Naive B cell (primary cell): ENCODE results near the gene ARHGEF39. TPM values are rescaled to one million over a fixed set of nuclear protein-coding genes. Genes with fewer than 3 reads are reported as not detected.

Source experiments
- ATAC-seq, 2 donors: fragments of 150-1000 bp; cut with Tn5 transposase; 2 replicates each; pipeline ENCODE4 v1.10.0; 2021; ENCODE audit warnings: low read depth in 2 of 2, mild to moderate bottlenecking in 2 of 2, moderate library complexity in 2 of 2
- DNase-seq: peaks from one replicate; pipeline ENCODE4 v3.0.0; 2022
- H3K27ac Mint-ChIP-seq, 6 donors: one replicate each; pipeline ENCODE4 v1.8.0; 2020 to 2022; ENCODE audit warnings: mild to moderate bottlenecking in 6 of 6, mixed read lengths in 6 of 6, moderate library complexity in 5 of 6, inconsistent platforms in 2 of 6
- H3K27me3 Mint-ChIP-seq, 3 donors: one replicate each; pipeline ENCODE4 v1.8.0; 2021 to 2022; ENCODE audit warnings: mixed read lengths in 3 of 3, mild to moderate bottlenecking in 1 of 3
- H3K36me3 Mint-ChIP-seq, 2 donors: one replicate each; pipeline ENCODE4 v1.8.0; 2020 to 2022; ENCODE audit warnings: mixed read lengths in 2 of 2, inconsistent platforms in 1 of 2, mild to moderate bottlenecking in 1 of 2
- H3K4me1 Mint-ChIP-seq, 3 donors: one replicate each; pipeline ENCODE4 v1.8.0; 2020 to 2022; ENCODE audit warnings: mixed read lengths in 3 of 3, inconsistent platforms in 1 of 3, mild to moderate bottlenecking in 1 of 3, moderate library complexity in 1 of 3
- H3K4me3 Mint-ChIP-seq, 8 donors: one replicate each; pipeline ENCODE4 v1.8.0; 2020 to 2022; ENCODE audit warnings: mild to moderate bottlenecking in 8 of 8, mixed read lengths in 8 of 8, moderate library complexity in 8 of 8, inconsistent platforms in 2 of 8
- H3K9me3 Mint-ChIP-seq, 7 donors: one replicate each; pipeline ENCODE4 v1.8.0; 2020 to 2022; ENCODE audit warnings: mixed read lengths in 7 of 7, mild to moderate bottlenecking in 5 of 7, inconsistent platforms in 2 of 7, moderate library complexity in 1 of 7
- polyA plus RNA-seq, 6 donors: library from polyadenylated mRNA; unstranded; fragments of 300-500 nt; fragmentation: Illumina TruSeq; gene quantifications; one replicate each; pipeline ENCODE4 v1.2.3, GENCODE V29; 2021; ENCODE audit warnings: low read depth in 6 of 6

Gene ARHGEF39
- polyA plus RNA-seq, 6 donors from 2014 or later: 0.90 to 4.0 (median 2.4) TPM

DNA sequence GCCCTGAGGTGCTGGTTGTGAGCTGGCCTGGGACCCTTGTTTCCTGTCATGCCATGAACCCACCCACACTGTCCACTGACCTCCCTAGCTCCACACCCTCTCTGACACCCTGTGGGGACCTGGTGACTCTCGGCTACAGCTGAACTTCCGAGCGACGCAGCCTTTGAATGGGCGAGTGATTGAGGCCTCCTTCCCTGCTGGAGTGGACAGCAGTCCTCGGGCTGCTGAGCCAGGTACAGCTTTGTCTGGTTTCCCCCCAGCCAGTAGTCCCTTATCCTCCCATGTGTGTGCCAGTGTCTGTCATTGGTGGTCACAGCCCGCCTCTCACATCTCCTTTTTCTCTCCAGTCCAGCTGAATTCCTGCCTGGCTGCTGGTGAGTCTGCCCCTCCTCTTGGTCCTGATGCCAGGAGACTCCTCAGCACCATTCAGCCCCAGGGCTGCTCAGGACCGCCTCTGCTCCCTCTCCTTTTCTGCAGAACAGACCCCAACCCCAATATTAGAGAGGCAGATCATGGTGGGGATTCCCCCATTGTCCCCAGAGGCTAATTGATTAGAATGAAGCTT, 14.9 kb upstream of the ARHGEF39 start:
- DNase-seq (no peak), ATAC-seq (no peak)
- Mint-ChIP-seq H3K27ac (no peak overlapping the region), H3K9me3 (no peaks in the 10 kb centered on the region), H3K27me3 (peaks cover 3 to 9% (median 6%) of the 10 kb centered on the region in 3 donors), H3K4me3 (peak overlapping the region in 1 of 8 donors; percentile 56), H3K36me3 (no peaks in the 10 kb centered on the region), H3K4me1 (peaks cover 24 to 30% (median 25%) of the 10 kb centered on the region in 3 donors)

DNA sequence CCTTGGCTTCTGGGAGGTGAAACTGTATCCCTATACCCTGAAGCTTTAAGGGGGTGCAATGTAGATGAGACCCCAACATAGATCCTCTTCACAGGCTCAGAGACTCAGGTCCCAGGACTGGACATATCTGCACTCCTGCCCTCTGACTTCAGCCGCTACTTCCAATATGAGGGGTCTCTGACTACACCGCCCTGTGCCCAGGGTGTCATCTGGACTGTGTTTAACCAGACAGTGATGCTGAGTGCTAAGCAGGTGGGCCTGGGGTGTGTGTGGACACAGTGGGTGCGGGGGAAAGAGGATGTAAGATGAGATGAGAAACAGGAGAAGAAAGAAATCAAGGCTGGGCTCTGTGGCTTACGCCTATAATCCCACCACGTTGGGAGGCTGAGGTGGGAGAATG, 14.1 kb upstream of the ARHGEF39 start:
- peak overlapping the region in 1 of 6 donors; percentile 70 for H3K27ac Mint-ChIP-seq
- H3K36me3 Mint-ChIP-seq: no peaks in the 10 kb centered on the region
- H3K4me1 Mint-ChIP-seq: peaks cover 30 to 34% (median 32%) of the 10 kb centered on the region in 3 donors
- ATAC-seq (no peak), DNase-seq (no peak)
- H3K4me3 Mint-ChIP-seq: peak overlapping the region in 1 of 8 donors; percentile 25
- no peaks in the 10 kb centered on the region for H3K9me3 Mint-ChIP-seq
- H3K27me3 Mint-ChIP-seq: peaks cover 3 to 16% (median 13%) of the 10 kb centered on the region in 3 donors

DNA sequence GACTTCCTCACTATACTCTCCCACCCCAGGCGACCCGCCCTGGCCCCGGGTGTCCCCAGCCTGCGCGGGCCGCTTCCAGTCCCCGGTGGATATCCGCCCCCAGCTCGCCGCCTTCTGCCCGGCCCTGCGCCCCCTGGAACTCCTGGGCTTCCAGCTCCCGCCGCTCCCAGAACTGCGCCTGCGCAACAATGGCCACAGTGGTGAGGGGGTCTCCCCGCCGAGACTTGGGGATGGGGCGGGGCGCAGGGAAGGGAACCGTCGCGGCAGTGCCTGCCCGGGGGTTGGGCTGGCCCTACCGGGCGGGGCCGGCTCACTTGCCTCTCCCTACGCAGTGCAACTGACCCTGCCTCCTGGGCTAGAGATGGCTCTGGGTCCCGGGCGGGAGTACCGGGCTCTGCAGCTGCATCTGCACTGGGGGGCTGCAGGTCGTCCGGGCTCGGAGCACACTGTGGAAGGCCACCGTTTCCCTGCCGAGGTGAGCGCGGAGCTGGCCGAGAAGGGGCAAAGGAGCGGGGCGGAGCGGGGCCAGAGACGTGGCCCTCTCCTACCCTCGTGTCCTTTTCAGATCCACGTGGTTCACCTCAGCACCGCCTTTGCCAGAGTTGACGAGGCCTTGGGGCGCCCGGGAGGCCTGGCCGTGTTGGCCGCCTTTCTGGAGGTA, 10.9 kb upstream of the ARHGEF39 start:
- DNase-seq: no peak
- peaks cover 0 to 18% (median 13%) of the 10 kb centered on the region in 3 donors for H3K27me3 Mint-ChIP-seq
- peaks cover 23 to 33% (median 26%) of the 10 kb centered on the region in 3 donors for H3K4me1 Mint-ChIP-seq
- H3K36me3 Mint-ChIP-seq: no peaks in the 10 kb centered on the region
- ATAC-seq: peak; percentile 64 to 72
- H3K4me3 Mint-ChIP-seq: peak overlapping the region; percentile 80 to 91 (median 86)
- no peaks in the 10 kb centered on the region for H3K9me3 Mint-ChIP-seq
- peak overlapping the region in 1 of 6 donors; percentile 51 for H3K27ac Mint-ChIP-seq

DNA sequence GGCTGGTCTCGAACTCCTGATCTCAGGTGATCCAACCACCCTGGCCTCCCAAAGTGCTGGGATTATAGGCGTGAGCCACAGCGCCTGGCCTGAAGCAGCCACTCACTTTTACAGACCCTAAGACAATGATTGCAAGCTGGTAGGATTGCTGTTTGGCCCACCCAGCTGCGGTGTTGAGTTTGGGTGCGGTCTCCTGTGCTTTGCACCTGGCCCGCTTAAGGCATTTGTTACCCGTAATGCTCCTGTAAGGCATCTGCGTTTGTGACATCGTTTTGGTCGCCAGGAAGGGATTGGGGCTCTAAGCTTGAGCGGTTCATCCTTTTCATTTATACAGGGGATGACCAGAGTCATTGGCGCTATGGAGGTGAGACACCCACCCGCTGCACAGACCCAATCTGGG, 10.2 kb upstream of the ARHGEF39 start:
- Mint-ChIP-seq H3K9me3 (no peaks in the 10 kb centered on the region), H3K4me3 (peak overlapping the region; percentile 80 to 91 (median 86)), H3K27me3 (peaks cover 0 to 18% (median 13%) of the 10 kb centered on the region in 3 donors), H3K4me1 (peaks cover 20 to 27% (median 21%) of the 10 kb centered on the region in 3 donors), H3K27ac (peak overlapping the region in 1 of 6 donors; percentile 80), H3K36me3 (no peaks in the 10 kb centered on the region)
- ATAC-seq: peak; percentile 16 to 17
- DNase-seq: no peak

DNA sequence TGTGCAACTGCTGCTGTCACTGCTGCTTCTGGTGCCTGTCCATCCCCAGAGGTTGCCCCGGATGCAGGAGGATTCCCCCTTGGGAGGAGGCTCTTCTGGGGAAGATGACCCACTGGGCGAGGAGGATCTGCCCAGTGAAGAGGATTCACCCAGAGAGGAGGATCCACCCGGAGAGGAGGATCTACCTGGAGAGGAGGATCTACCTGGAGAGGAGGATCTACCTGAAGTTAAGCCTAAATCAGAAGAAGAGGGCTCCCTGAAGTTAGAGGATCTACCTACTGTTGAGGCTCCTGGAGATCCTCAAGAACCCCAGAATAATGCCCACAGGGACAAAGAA, 9.0 kb upstream of the ARHGEF39 start:
- peak overlapping the region in 2 of 8 donors; percentile 12 to 65 for H3K4me3 Mint-ChIP-seq
- DNase-seq: no peak
- no peaks in the 10 kb centered on the region for H3K36me3 Mint-ChIP-seq

DNA sequence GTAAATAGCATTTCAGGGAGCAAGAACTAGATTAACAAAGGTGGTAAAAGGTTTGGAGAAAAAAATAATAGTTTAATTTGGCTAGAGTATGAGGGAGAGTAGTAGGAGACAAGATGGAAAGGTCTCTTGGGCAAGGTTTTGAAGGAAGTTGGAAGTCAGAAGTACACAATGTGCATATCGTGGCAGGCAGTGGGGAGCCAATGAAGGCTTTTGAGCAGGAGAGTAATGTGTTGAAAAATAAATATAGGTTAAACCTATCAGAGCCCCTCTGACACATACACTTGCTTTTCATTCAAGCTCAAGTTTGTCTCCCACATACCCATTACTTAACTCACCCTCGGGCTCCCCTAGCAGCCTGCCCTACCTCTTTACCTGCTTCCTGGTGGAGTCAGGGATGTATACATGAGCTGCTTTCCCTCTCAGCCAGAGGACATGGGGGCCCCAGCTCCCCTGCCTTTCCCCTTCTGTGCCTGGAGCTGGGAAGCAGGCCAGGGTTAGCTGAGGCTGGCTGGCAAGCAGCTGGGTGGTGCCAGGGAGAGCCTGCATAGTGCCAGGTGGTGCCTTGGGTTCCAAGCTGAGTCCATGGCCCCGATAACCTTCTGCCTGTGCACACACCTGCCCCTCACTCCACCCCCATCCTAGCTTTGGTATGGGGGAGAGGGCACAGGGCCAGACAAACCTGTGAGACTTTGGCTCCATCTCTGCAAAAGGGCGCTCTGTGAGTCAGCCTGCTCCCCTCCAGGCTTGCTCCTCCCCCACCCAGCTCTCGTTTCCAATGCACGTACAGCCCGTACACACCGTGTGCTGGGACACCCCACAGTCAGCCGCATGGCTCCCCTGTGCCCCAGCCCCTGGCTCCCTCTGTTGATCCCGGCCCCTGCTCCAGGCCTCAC, 8.4 kb upstream of the ARHGEF39 start, which contains the start of gene CA9:
TSS of gene CA9 (plus strand) at position 797 of the 893 bp plus-strand sequence. CDS start at position 829, 32 bp downstream.
- Mint-ChIP-seq H3K4me3 (peak within 1 kb of the TSS; percentile 16 to 85 (median 61)), H3K36me3 (no peaks in the 10 kb centered on the region), H3K4me1 (peaks cover 17 to 23% (median 18%) of the 10 kb centered on the region in 3 donors), H3K9me3 (no peaks in the 10 kb centered on the region), H3K27me3 (peaks cover 0 to 18% (median 13%) of the 10 kb centered on the region in 3 donors), H3K27ac (peak within 1 kb of the TSS in 3 of 6 donors; percentile 52 to 78 (median 77))
- DNase-seq (no peak), ATAC-seq (no peak)

More for the DNA sequence above, 9.0 kb upstream of the ARHGEF39 start:
- Mint-ChIP-seq H3K4me1 (peaks cover 17 to 23% (median 18%) of the 10 kb centered on the region in 3 donors), H3K27me3 (peaks cover 0 to 18% (median 13%) of the 10 kb centered on the region in 3 donors), H3K27ac (peak overlapping the region in 1 of 6 donors; percentile 52), H3K9me3 (no peaks in the 10 kb centered on the region)
- no peak for ATAC-seq

DNA sequence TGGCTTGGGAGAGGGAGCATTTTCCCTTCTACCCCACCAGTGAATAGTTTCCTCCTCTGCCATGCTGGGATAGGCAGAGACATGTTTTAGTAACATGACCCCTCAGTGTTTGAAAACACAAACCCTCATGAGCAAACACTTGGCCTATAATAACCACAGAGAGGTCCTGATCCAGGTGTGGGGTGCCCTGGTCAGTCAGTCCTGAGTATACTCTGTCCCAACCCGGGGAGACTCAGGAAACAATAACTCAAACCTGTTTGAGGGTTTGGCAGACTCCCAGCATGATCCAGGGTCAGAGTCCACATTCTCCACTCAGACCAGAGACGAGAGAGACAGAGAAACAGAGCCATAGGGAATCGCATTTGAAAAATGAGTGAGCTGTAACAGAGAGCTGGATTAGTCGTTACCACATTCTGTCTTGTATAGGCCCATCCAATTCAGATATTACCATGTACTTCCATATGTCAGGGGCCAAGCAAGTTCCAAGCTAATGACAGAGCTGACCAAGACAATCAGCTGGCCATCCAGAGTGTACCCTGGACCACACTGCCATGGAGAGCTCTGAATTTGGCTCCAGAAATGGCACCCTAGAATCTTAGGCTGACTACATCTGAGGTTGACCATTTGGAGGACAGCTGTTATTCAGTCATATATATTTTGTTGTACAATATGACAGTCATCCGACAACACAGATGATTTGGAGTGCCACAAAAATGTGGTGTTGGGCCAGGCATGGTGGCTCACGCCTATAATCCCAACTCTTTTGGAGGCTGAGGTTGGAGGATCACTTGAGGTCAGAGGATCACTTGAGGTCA, 4.5 kb upstream of the ARHGEF39 start:
- H3K9me3 Mint-ChIP-seq: no peaks in the 10 kb centered on the region
- no peak overlapping the region for H3K4me3 Mint-ChIP-seq
- H3K27ac Mint-ChIP-seq: no peak overlapping the region
- no peaks in the 10 kb centered on the region for H3K36me3 Mint-ChIP-seq
- DNase-seq: no peak
- H3K4me1 Mint-ChIP-seq: peaks cover 25 to 34% (median 26%) of the 10 kb centered on the region in 3 donors
- ATAC-seq: no peak
- peaks cover 0 to 6% (median 4%) of the 10 kb centered on the region in 3 donors for H3K27me3 Mint-ChIP-seq

DNA sequence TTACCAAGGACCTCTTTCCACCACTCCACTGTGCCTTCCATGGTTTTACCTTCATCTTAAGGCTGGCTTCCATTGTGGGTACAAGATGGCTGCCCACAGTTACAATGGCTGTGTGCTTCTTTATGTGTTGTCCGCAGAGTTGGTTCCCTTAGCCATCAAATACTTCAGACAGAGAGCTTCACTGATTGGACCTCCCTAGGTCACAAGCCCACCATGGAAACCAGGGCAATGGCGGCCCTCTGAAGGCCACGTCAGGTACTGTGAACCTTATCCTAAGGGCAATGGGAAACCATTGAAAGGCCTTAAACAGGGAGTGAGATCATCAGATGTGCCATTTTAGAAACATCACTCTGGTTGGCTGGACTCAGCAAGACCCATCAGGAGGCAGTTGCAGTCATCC, 2.9 kb upstream of the ARHGEF39 start:
- no peaks in the 10 kb centered on the region for H3K9me3 Mint-ChIP-seq
- H3K4me1 Mint-ChIP-seq: peaks cover 26 to 33% (median 33%) of the 10 kb centered on the region in 3 donors
- H3K27ac Mint-ChIP-seq: no peak overlapping the region
- no peak overlapping the region for H3K4me3 Mint-ChIP-seq
- DNase-seq (no peak), ATAC-seq (no peak)
- H3K36me3 Mint-ChIP-seq: no peaks in the 10 kb centered on the region
- H3K27me3 Mint-ChIP-seq: no peaks in the 10 kb centered on the region

DNA sequence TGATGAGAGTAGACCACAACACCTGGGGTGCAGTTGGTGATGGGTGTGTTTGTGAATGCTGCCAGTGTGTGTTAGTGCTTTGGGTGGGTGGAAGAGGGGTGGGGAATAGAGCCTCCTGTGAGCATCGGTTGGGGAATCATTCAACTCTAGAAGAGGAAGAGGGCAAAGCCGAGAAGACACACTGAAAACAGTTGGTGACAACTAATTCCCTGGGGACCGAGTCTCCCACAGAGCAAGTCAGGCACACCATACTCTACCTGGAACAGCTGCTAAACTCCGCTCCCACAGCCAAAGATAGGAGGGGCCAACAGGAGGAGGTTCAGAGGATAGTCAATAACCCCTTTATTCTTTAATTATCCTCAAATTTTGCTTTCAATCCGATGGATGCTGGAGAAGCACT, 1.6 kb upstream of the ARHGEF39 start:
- H3K4me3 Mint-ChIP-seq: peak overlapping the region; percentile 60 to 96 (median 83)
- ATAC-seq (peak; percentile 39 to 47), DNase-seq (no peak)
- no peaks in the 10 kb centered on the region for H3K9me3 Mint-ChIP-seq
- H3K36me3 Mint-ChIP-seq: no peaks in the 10 kb centered on the region
- H3K4me1 Mint-ChIP-seq: peaks cover 40 to 47% (median 47%) of the 10 kb centered on the region in 3 donors
- peak overlapping the region in 2 of 6 donors; percentile 22 to 44 for H3K27ac Mint-ChIP-seq
- H3K27me3 Mint-ChIP-seq: no peaks in the 10 kb centered on the region

DNA sequence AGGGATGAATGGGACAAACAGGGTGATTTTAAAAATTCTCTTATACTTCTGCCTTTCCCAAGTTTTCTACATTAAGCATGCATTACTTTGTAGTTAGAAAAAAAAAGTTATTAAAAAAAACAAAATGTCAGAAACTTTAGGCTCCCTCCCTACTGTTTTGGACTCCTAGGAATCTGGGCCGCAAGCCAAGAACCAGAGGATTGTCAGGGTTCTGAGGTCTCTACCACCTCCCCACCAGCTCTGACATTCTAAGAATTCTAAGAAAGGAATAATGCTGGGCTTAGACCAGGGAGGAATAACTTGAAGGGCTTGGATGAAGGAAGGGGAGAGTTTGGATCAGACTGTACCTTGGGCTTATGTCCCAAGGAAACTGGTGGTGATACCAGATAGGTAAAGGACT, 1.1 kb upstream of the ARHGEF39 start:
- peaks cover 40 to 51% (median 49%) of the 10 kb centered on the region in 3 donors for H3K4me1 Mint-ChIP-seq
- H3K27ac Mint-ChIP-seq: no peak overlapping the region
- H3K36me3 Mint-ChIP-seq: no peaks in the 10 kb centered on the region

DNA sequence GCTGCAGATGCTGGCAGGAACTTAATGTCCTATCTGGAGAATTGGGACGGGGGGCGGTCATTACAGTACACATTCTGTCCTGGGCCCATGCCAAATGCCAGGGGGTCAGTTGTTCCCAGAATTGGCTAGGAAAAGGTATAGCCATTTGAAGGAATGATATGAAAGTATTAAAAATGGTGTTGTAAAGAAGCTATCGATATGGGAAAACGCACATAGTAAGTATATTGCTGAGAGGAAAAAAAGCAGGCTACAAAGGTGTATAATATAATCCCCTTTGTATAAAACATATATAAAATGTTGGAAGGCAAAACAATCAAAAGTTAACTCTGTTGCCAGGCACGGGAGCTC, 450 bp upstream of the ARHGEF39 start:
- no peak for ATAC-seq
- H3K36me3 Mint-ChIP-seq: no peaks in the 10 kb centered on the region
- H3K27me3 Mint-ChIP-seq: no peaks in the 10 kb centered on the region
- H3K4me1 Mint-ChIP-seq: peaks cover 43 to 57% (median 55%) of the 10 kb centered on the region in 3 donors
- H3K9me3 Mint-ChIP-seq: no peaks in the 10 kb centered on the region
- peak overlapping the region in 5 of 6 donors; percentile 39 to 76 (median 57) for H3K27ac Mint-ChIP-seq
- peak overlapping the region; percentile 82 to 96 (median 90) for H3K4me3 Mint-ChIP-seq
- no peak for DNase-seq

More for the DNA sequence above, 1.1 kb upstream of the ARHGEF39 start:
- no peak for ATAC-seq
- Mint-ChIP-seq H3K27me3 (no peaks in the 10 kb centered on the region), H3K4me3 (peak overlapping the region in 7 of 8 donors; percentile 60 to 96 (median 84)), H3K9me3 (no peaks in the 10 kb centered on the region)
- DNase-seq: no peak

DNA sequence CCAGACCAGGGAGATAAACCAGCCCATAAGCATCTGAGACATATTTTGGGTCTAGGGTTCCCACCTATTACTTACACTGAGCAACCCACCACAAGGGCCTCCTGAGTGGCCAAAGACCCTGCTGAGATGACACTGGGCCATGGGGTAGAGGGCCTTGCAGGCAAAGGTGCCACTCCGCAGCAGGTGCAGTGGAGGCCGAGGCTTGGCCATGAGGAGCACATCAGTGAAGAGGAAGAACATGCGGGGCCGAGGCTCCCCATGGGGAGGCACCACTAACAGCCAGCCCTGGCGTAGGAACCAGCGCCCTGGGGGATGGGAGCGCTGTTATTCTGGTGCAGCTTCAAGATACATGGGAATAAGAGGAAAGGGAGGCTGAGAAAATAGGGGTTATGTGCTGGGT, 2.6 kb downstream of the ARHGEF39 start:
- H3K9me3 Mint-ChIP-seq: peaks cover 0 to 5% (median 0%) of the 10 kb centered on the region in 7 donors
- ATAC-seq: no peak
- H3K27me3 Mint-ChIP-seq: peaks cover 0 to 5% (median 5%) of the 10 kb centered on the region in 3 donors
- H3K36me3 Mint-ChIP-seq: no peaks in the 10 kb centered on the region
- H3K4me1 Mint-ChIP-seq: peaks cover 62 to 79% (median 79%) of the 10 kb centered on the region in 3 donors
- H3K27ac Mint-ChIP-seq: peak overlapping the region; percentile 82 to 100 (median 89)
- H3K4me3 Mint-ChIP-seq: peak overlapping the region in 5 of 8 donors; percentile 4 to 84 (median 30)
- DNase-seq: no peak
